ENCODE measurements around the gene CENATAC. TPM values are rescaled to one million over a fixed set of nuclear protein-coding genes. Genes with fewer than 3 reads are reported as not detected.

The CENATAC gene
- total and polyA plus RNA-seq, 9 of the 15 experiments (the other 6 are each of a cell fraction or from before 2014, with no cell fraction given): 2.4 to 25.5 (median 13.7) TPM

- peak overlapping the region; percentile 99; the same call in 1 of the 2 replicates for H3K4me3 ChIP-seq
- no peaks in the 10 kb centered on the region; the same call in 1 of the 2 replicates for H3K9me3 ChIP-seq (replicated peaks; ENCODE audit: control insufficient read depth, insufficient read depth, low read depth, low read length)
- in situ Hi-C loops (cut with MboI) (no loop called here), intact Hi-C loops (cut with micrococcal nuclease) (loop anchor here (5.0 kb wide), 2 partner anchors 71 to 86 kb away; partner anchors contain the start of gene DPAGT1)
- peak overlapping the region; percentile 98 for H3K4me2 ChIP-seq (ENCODE audit: insufficient read depth, low read length)
- no TSS peak for BruUV-seq (replicated peaks)
- no peak overlapping the region for H2AFZ ChIP-seq (ENCODE audit: low read depth, low read length)
- ATAC-seq (no peak), FAIRE-seq (no peak), DNase-seq (ENCODE audit: extremely low read depth in 1 of 4, low spot score in 3 of 4) (peak in 2 of 4 experiments; percentile 3 to 9)
- H3K36me3 ChIP-seq (ENCODE audit: control insufficient read depth, insufficient read depth, low read length): peaks cover 78% of the 10 kb centered on the region
- 47% methylated on average over 13 of the region's 14 CpGs for whole genome bisulfite sequencing (ENCODE audit: insufficient coverage, low coverage, missing lambda C conversion rate)
- H3K9me1 ChIP-seq (ENCODE audit: control insufficient read depth, insufficient read depth, low read length): no peaks in the 10 kb centered on the region
- H3K4me1 ChIP-seq (replicated peaks in 1 of 2; ENCODE audit: control insufficient read depth in 2 of 2, insufficient read depth in 2 of 2, low read length in 2 of 2): peaks cover 8 to 12% of the 10 kb centered on the region in 2 experiments; a peak in 4 of 5 replicates
- H3K9ac ChIP-seq (ENCODE audit: insufficient read depth in 1 of 2, low read depth in 2 of 2, low read length in 2 of 2): peak overlapping the region; percentile 74 to 100; a peak in 3 of 4 replicates
- no peak for TF ChIP-seq LEF1 (IDR thresholded peaks at IDR 0.05)
- TF ChIP-seq SIN3A (IDR thresholded peaks at IDR 0.05; ENCODE audit: borderline replicate concordance in 2 of 2, control insufficient read depth in 1 of 2, low read depth in 2 of 2, low read length in 2 of 2): peak in 1 of 2 experiments; percentile 13; a peak in 1 of 4 replicates
- 0 out of 2 replicates have a peak, but pooled peaks have one; percentile 11 for TF ChIP-seq HNRNPUL1 (IDR thresholded peaks at IDR 0.05; ENCODE audit: low read length)
- TF ChIP-seq POLR2B (IDR thresholded peaks at IDR 0.05; ENCODE audit: low read depth, partially characterized antibody): peak; percentile 25
- TF ChIP-seq POLR2G (IDR thresholded peaks at IDR 0.05; ENCODE audit: low read depth, low read length): peak; percentile 47; the same call in 1 of the 2 replicates
- 0 out of 2 replicates have a peak, but pooled peaks have one; percentile 38 for TF ChIP-seq POLR2H (tag; IDR thresholded peaks at IDR 0.05; ENCODE audit: low read depth)
- no peak for TF ChIP-seq MNT (conservative IDR thresholded peaks at IDR 0.05)
- peak; percentile 29; the same call in 1 of the 2 replicates for TF ChIP-seq POLR2AphosphoS5 (IDR thresholded peaks at IDR 0.05; ENCODE audit: control insufficient read depth, insufficient read depth, low read depth, low read length)
- TF ChIP-seq RBFOX2 (IDR thresholded peaks at IDR 0.05; ENCODE audit: low read depth, low read length): peak; percentile 71
- peak; percentile 5 for TF ChIP-seq POLR2A (conservative IDR thresholded peaks at IDR 0.05)
- no peak for TF ChIP-seq DLX4 (CRISPR knock-in tag; IDR thresholded peaks at IDR 0.05)
- ChIA-PET POLR2A (interaction anchor here (0.6 to 5.9 kb wide), 15 partner anchors 9 to 409 kb away, joined by 3 to 33 read pairs (median 4); partner anchors contain the start of genes PHLDB1 and VPS11), CTCF (ENCODE audit: low intra/inter-chr PET ratio) (interaction anchor here (0.6 kb wide), 1 partner anchor 11 kb away, joined by 3 read pairs; no protein-coding TSS in a partner anchor)
- 0 out of 2 replicates have a peak, but pooled peaks cover 3% of the 10 kb centered on the region for H4K20me1 ChIP-seq (replicated peaks; ENCODE audit: control insufficient read depth, insufficient read depth, low read length)
- H3K27ac ChIP-seq (ENCODE audit: extremely low read depth, low read depth, low read length): peak overlapping the region; percentile 97
- peaks cover 59% of the 10 kb centered on the region for H3K79me2 ChIP-seq (ENCODE audit: control insufficient read depth, insufficient read depth, low read length)
- H3K27me3 ChIP-seq (ENCODE audit: control insufficient read depth in 2 of 2, insufficient read depth in 2 of 2, low read length in 2 of 2): no peaks in the 10 kb centered on the region
These were observed 18.5 kb downstream of the CENATAC start for GRCh38 chr11:119016216-119017009.
